Measurements from ENCODE around the gene PITPNC1. TPM values are rescaled to one million over a fixed set of nuclear protein-coding genes. Genes with fewer than 3 reads are reported as not detected.
A peak's percentile ranks its signal among the peaks of the same experiment; 100 is the strongest.
"Not testable (repeated sequence)": the region's sequence is repeated elsewhere in the genome, so short reads cannot be mapped to it uniquely, and the experiment has no call there.

The PITPNC1 gene
- total and polyA plus RNA-seq, 5 experiments from 2014 or later = 119 to 159 (median 128) TPM

DNA sequence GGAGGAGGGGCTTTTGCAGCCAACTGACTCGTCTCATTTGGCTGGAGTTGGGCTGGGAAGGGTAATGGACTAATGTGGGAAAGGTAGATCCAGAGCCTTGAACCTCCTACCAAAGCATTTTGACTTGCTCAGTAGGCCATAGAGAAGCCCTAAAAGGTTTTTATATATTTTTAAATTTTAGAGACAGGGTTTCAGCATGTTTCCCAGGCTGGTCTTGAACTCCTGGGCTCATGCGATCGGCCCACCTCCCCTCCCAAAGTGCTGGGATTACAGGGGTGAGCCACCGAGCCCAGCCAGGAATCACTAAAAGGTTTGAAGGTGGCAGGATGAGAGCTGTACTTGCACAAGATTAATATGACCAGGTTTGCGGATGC is 2.0 kb upstream of the PITPNC1 start:
- Mint-ChIP-seq H3K27ac (peak overlapping the region in 7 of 10 donors; percentile 63 to 93 (median 83)), H3K27me3 (no peaks in the 10 kb centered on the region), H3K36me3 (peaks cover 0 to 2% (median 0%) of the 10 kb centered on the region in 3 donors), H3K4me1 (peaks cover 20 to 35% (median 33%) of the 10 kb centered on the region in 4 donors), H3K4me3 (peak overlapping the region in 8 of 10 donors; percentile 63 to 88 (median 71)), H3K9me3 (no peaks in the 10 kb centered on the region)
- POLR2A ChIA-PET = interaction anchor here (0.6 to 9.1 kb wide), 9 partner anchors 11 to 322 kb away, joined by 3 to 240 read pairs (median 5); partner anchors contain the start of gene PSMD12
- ATAC-seq (no peak), DNase-seq (no peak)

GRCh38 chr17:67375716-67376115 is 1.4 kb upstream of the PITPNC1 start:
- Mint-ChIP-seq H3K27ac (peak overlapping the region in 7 of 10 donors; percentile 10 to 94 (median 77)), H3K9me3 (no peaks in the 10 kb centered on the region), H3K4me1 (peaks cover 20 to 40% (median 38%) of the 10 kb centered on the region in 4 donors), H3K4me3 (peak overlapping the region in 8 of 10 donors; percentile 15 to 89 (median 60)), H3K27me3 (no peaks in the 10 kb centered on the region), H3K36me3 (peaks cover 0 to 2% (median 0%) of the 10 kb centered on the region in 3 donors)
- ATAC-seq (no peak), DNase-seq (no peak)
- POLR2A ChIA-PET = interaction anchor here (0.6 to 9.1 kb wide), 15 partner anchors 11 to 341 kb away, joined by 3 to 240 read pairs (median 5); partner anchors contain the start of gene PSMD12

GRCh38 chr17:67376415-67376736 is 705 bp upstream of the PITPNC1 start:
- Mint-ChIP-seq H3K27ac (peak overlapping the region; percentile 45 to 97 (median 92)), H3K4me3 (peak overlapping the region; percentile 86 to 97 (median 89)), H3K27me3 (no peaks in the 10 kb centered on the region), H3K36me3 (peaks cover 0 to 2% (median 0%) of the 10 kb centered on the region in 3 donors), H3K4me1 (peaks cover 20 to 43% (median 38%) of the 10 kb centered on the region in 4 donors), H3K9me3 (no peaks in the 10 kb centered on the region)
- ATAC-seq = no peak
- DNase-seq = no peak
- POLR2A ChIA-PET = interaction anchor here (0.6 to 9.1 kb wide), 15 partner anchors 12 to 340 kb away, joined by 3 to 240 read pairs (median 6); partner anchors contain the start of gene PSMD12

GRCh38 chr17:67377488-67378453 is 690 bp downstream of the PITPNC1 start:
- no peaks in the 10 kb centered on the region for H3K27me3 Mint-ChIP-seq
- H3K9me3 Mint-ChIP-seq = no peaks in the 10 kb centered on the region
- peaks cover 26 to 56% (median 50%) of the 10 kb centered on the region in 4 donors for H3K4me1 Mint-ChIP-seq
- DNase-seq (peak in 9 of 10 donors; percentile 29 to 75 (median 53)), ATAC-seq (peak; percentile 24 to 25)
- H3K36me3 Mint-ChIP-seq = peaks cover 0 to 16% (median 3%) of the 10 kb centered on the region in 3 donors
- H3K27ac Mint-ChIP-seq = peak overlapping the region; percentile 45 to 95 (median 92)
- peak overlapping the region; percentile 87 to 99 (median 94) for H3K4me3 Mint-ChIP-seq
- POLR2A ChIA-PET = interaction anchor here (0.5 to 9.1 kb wide), 35 partner anchors 11 to 340 kb away, joined by 3 to 240 read pairs (median 6); partner anchors contain the start of genes NOL11 and PSMD12

DNA sequence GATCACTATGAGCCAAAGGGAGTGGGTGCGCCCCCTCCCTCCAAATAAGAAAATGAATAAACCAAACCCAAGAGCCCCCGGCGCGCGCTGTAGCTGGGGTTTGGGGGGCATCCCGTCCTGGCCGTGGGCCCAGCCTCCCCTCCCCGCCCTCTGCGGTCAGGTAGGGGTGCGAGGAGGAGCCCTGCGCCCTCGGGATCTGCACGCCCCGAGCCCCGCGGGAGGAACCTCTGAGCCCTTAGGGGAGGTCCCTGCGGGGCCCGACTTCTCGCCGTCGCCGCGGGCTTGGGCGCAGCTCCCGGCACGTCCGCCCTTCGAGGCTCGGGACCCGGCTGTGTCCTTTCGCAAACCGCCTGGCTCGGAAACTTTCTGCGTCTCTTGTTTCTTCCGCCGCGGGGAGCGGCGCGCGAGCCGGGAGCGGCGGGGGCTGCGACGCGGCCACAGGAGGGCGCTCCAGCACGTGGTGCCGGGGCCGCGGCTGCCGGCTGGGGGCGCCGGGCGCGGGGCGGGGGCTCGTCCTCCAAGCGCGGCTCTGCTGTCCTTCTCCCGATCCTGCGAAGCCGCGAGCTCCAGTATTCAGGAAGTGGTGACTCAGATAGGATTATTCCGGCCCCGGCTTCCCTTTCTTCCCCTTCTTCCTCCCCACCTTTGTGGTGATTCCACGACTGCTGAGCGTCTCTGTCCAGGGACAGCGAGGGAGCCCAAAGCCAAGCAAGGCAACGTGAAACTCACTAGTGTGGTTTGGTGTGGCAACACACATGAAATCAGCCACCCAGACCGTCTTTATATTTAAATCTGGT is 1.6 kb downstream of the PITPNC1 start:
- peak; percentile 70 to 89 (median 85) for DNase-seq
- Mint-ChIP-seq H3K27ac (peak overlapping the region; percentile 82 to 98 (median 96)), H3K27me3 (no peaks in the 10 kb centered on the region), H3K4me1 (peaks cover 29 to 63% (median 58%) of the 10 kb centered on the region in 4 donors), H3K4me3 (peak overlapping the region; percentile 86 to 99 (median 94)), H3K36me3 (peaks cover 0 to 23% (median 3%) of the 10 kb centered on the region in 3 donors), H3K9me3 (no peaks in the 10 kb centered on the region)
- ATAC-seq = peak; percentile 24 to 34
- POLR2A ChIA-PET = interaction anchor here (0.5 to 9.1 kb wide), 29 partner anchors 10 to 339 kb away, joined by 3 to 240 read pairs (median 9); partner anchors contain the start of genes NOL11 and PSMD12

- Mint-ChIP-seq H3K27ac (peak overlapping the region; percentile 82 to 98 (median 96)), H3K36me3 (peaks cover 0 to 29% (median 3%) of the 10 kb centered on the region in 3 donors), H3K27me3 (no peaks in the 10 kb centered on the region), H3K4me1 (peaks cover 29 to 68% (median 61%) of the 10 kb centered on the region in 4 donors), H3K9me3 (no peaks in the 10 kb centered on the region), H3K4me3 (peak overlapping the region; percentile 86 to 99 (median 94))
- POLR2A ChIA-PET = interaction anchor here (0.7 to 9.1 kb wide), 18 partner anchors 9 to 226 kb away, joined by 3 to 240 read pairs (median 12); partner anchors contain the start of gene PSMD12
- ATAC-seq = no peak
- DNase-seq = no peak
Observed at GRCh38 chr17:67379251-67379630, 2.2 kb downstream of the PITPNC1 start.

GRCh38 chr17:67381929-67382257 is 4.8 kb downstream of the PITPNC1 start:
- H3K27ac Mint-ChIP-seq = peak overlapping the region; percentile 82 to 97 (median 92)
- POLR2A ChIA-PET = interaction anchor here (0.7 to 9.1 kb wide), 5 partner anchors 49 to 153 kb away, joined by 4 to 240 read pairs (median 7); no protein-coding TSS in a partner anchor
- H3K27me3 Mint-ChIP-seq = no peaks in the 10 kb centered on the region
- H3K4me3 Mint-ChIP-seq = peak overlapping the region in 9 of 10 donors; percentile 59 to 86 (median 78)
- no peak for DNase-seq
- H3K4me1 Mint-ChIP-seq = peaks cover 28 to 65% (median 58%) of the 10 kb centered on the region in 4 donors
- peaks cover 0 to 31% (median 9%) of the 10 kb centered on the region in 3 donors for H3K36me3 Mint-ChIP-seq
- no peaks in the 10 kb centered on the region for H3K9me3 Mint-ChIP-seq
- no peak for ATAC-seq

DNA sequence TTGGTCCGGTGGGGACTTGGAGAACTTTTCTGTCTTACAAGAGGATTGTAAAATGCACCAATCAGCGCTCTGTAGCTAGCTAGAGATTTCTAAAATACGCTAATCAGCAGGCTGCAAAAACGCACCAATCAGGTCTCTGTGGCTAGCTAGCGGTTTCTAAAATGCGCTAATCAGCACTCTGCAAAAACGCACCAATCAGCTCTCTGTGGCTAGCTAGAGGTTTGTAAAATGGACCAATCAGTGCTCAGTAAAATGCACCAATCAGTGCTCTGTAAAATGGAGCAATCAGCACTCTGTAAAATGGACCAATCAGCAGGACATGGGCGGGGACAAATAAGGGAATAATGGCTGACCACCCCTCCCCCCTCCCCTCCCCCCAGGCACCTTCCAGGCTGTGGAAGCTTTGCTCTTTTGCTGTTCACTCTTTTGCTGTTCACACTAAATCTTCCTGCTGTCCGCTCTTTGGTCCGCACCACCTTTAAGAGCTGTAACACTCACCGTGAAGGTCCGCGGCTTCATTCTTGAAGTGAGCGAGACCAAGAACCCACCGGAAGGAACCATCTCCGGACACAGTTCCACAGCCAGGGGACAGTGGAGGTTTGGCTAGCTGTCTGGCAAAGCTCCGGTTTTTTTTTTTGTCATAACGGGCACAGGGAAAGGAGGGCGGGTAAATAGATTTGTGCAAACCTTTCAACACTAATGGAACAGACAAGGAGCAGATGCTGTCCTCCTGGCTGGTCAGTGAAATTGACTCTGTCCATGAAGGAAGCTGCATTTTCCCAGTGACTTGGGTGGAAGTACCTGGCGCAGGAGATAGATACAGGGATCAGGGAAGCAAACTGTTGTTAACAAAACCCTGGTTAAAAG is 8.3 kb downstream of the PITPNC1 start:
- peaks cover 0 to 36% (median 9%) of the 10 kb centered on the region in 3 donors for H3K36me3 Mint-ChIP-seq
- POLR2A ChIA-PET = interaction anchor here (0.6 to 5.5 kb wide), 11 partner anchors 7 to 292 kb away, joined by 3 to 61 read pairs (median 4); partner anchors contain the start of gene PITPNC1
- no peaks in the 10 kb centered on the region for H3K27me3 Mint-ChIP-seq
- ATAC-seq (no peak), DNase-seq (no peak)
- no peaks in the 10 kb centered on the region for H3K9me3 Mint-ChIP-seq
- H3K4me1 Mint-ChIP-seq = peaks cover 33 to 86% (median 74%) of the 10 kb centered on the region in 4 donors
- peak overlapping the region; percentile 57 to 93 (median 82) for H3K27ac Mint-ChIP-seq
- H3K4me3 Mint-ChIP-seq = peak overlapping the region in 7 of 10 donors; percentile 9 to 64 (median 31)

GRCh38 chr17:67386965-67387551 is 10.0 kb downstream of the PITPNC1 start:
- peaks cover 0 to 33% (median 6%) of the 10 kb centered on the region in 3 donors for H3K36me3 Mint-ChIP-seq
- H3K27me3 Mint-ChIP-seq = no peaks in the 10 kb centered on the region
- no peaks in the 10 kb centered on the region for H3K9me3 Mint-ChIP-seq
- peak overlapping the region in 8 of 10 donors; percentile 2 to 57 (median 44) for H3K4me3 Mint-ChIP-seq
- ATAC-seq = peak in 1 of 2 donors; percentile 14
- peak overlapping the region; percentile 86 to 98 (median 92) for H3K27ac Mint-ChIP-seq
- POLR2A ChIA-PET = interaction anchor here (0.7 to 5.5 kb wide), 10 partner anchors 8 to 88 kb away, joined by 3 to 61 read pairs (median 4); partner anchors contain the start of gene PITPNC1
- H3K4me1 Mint-ChIP-seq = peaks cover 34 to 91% (median 78%) of the 10 kb centered on the region in 4 donors
- DNase-seq = peak in 6 of 10 donors; percentile 36 to 77 (median 44)

DNA sequence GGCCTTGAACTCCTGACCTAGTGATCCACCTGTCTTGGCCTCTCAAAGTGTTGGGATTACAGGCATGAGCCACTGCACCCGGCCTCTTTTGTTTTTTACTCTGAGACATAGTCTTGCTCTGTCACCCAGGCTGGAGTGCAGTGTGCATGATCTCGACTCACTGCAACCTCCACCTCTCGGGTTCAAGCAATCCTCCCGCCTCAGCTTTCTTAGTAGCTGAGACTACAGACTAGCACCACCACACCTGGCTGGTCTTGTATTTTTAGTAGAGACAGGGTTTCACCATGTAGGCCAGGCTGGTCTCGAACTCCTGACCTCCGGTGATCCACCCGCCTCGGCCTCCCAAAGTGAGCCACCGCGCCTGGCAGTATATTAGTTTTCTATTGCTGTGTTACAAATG is 11.5 kb downstream of the PITPNC1 start:
- POLR2A ChIA-PET = interaction anchor here (0.7 to 5.5 kb wide), 14 partner anchors 10 to 339 kb away, joined by 3 to 61 read pairs (median 4); partner anchors contain the start of gene PITPNC1
- not testable (repeated sequence) for DNase-seq, H3K9me3 Mint-ChIP-seq, H3K27me3 Mint-ChIP-seq, ATAC-seq
- Mint-ChIP-seq H3K36me3 (peaks cover 0 to 26% (median 12%) of the 10 kb centered on the region in 3 donors), H3K4me1 (peaks cover 33 to 90% (median 79%) of the 10 kb centered on the region in 4 donors), H3K27ac (peak overlapping the region; percentile 90 to 98 (median 94)), H3K4me3 (peak overlapping the region in 4 of 10 donors; percentile 34 to 81 (median 58))
